GM21360 (cell line): Measurements from ENCODE around the gene POFUT1.
"Not testable (repeated sequence)": the region's sequence is repeated elsewhere in the genome, so short reads cannot be mapped to it uniquely, and the experiment has no call there.

Source experiments
- ATAC-seq: cut with Tn5 transposase; IDR thresholded peaks from one replicate; pipeline ENCODE4 v1.9.1; 2021; ENCODE audit warnings: mild to moderate bottlenecking, moderate library complexity; ENCODE audit not compliant: unreplicated experiment

The POFUT1 gene

DNA sequence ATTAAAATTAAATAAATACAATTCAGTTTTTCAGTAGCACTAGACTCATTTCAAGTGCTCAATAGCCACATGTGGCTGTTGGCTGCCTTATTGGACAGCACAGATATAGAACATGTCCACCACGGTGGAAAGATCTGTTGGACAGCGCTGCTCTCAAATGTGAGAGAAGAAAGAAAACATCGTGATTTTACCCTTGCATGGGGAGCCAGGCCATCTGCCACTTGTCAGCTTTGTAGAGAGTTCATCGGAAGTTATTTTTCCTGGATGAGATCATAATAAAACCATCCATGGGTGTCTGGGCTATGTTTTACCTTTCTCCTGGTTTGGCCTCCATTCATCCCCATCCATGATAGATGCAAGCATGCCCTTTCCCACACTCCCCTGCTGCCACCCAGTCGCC is 63.9 kb downstream of the POFUT1 start:
- no peak for ATAC-seq

DNA sequence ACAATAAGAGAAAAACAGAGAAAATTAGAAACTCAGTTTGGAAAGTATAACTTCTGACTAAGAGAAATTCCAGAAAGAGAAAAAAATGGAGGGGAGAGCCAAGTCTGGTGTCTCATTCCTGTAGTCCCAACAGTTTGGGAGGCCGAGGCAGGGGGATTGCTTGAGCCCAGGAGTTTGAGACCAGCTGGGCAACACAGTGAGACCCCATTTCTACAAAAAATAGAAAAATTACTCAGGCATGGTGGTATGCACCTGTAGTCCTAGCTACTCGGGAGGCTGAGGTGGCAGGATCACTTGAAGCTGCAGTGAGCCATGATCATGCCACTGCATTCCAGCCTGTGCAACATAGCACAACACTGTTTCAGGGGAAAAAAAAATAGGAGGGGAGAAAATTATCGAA is 66.7 kb downstream of the POFUT1 start:
- no peak for ATAC-seq

DNA sequence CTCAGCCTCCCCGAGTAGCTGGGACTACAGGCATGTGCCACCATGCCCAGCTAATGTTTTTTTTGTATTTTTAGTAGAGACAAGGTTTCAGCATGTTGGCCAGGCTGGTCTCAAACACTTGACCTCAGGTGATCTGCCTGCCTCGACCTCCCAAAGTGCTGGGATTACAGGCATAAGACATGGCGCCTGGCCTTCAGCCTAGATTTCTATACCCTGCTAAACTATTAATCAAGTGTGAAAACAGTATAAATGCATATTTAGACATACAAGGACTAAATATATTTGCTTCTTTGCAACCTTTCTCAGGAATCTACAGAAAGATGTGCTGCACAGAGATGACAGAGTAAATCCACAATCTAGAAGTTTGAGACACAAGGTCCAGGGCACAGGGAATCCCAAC is 67.5 kb downstream of the POFUT1 start:
- not testable (repeated sequence) for ATAC-seq

DNA sequence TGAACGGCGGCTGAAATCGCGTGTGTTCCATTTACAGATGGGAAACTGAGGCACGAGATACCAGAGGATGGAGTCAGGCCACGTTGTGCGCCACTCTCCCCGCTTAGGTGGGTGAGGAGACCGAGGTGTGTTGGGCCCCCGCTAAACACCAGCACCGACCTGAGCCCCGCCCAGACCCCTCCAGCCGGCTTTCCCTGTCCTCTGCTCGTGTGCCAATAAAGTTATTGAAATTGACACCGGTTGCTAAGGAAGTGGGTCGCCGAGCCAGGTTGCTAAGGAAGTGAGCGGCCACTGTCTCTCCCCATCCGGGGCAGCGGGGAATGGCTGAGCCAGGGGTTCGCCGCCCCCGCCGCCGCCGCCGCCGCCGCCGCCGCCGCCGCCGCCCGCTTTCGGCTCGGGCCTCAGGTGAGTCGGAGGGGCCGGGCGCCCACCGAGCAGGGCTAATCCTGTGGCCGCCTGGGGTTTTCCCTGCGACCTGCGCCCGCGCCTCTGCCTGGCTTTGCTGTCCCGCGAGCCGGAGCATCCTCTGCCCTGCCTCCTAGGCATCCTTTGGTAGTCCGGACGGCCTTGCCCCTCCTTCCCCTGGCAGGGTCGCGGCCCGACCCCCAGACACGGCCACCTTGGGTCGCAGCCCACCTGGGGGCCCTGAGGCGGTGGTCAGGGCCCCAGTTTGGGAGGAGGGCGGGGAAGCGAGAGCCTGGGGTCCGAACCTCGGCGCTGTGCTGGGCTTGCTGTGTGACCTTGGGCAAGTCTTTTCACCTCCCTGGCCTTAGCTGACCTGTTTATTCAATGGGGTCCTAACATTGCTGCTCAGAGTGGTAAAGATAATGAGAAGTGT is 69.9 kb downstream of the POFUT1 start, which contains the start of gene KIF3B:
KIF3B (plus strand) TSS at position 291 of the 838 bp plus-strand sequence. CDS start 32,127 bp downstream, outside the sequence.
- peak; percentile 62 for ATAC-seq

DNA sequence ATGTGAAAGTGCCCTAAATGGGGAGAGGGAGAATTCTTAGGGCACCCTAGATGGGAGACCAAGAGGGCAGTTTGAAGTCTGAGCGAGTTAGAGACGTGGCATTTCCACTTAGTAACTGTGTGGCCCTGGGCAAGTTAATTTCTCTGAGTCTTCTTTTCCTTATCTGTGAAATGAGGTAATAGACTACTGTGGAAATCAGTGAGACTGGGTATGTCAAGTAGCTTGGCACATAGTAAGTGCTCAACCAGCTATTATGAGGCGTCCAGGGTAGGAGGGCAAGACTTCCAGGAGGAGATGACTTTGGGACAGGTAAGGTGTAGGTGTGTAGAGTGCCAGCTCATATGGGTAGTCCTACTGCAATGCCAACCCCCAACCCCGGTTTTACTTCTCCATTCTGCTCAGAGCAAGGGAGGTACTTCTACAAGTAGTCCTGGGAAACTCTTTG is 70.5 kb downstream of the POFUT1 start:
- peak; percentile 44 for ATAC-seq

DNA sequence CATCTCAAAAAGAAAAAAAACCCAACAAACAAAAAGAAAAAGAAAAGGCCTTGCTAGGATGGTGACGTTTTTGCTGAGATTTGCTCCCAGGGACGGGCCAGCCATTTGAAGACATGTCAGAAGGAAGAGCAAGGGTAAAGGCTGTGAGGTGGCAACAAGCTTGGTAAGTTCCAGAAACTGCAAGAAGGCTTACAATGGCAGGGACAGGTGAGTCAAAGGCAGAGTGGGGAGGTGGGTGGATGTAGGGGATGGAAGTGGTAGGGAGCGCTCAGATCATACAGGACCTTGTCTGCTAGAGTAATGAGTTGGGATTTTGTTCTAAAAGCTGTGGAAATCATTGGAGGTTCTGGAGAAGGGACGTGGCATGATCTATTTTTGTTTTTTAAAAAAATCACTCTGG is 74.0 kb downstream of the POFUT1 start:
- no peak for ATAC-seq

DNA sequence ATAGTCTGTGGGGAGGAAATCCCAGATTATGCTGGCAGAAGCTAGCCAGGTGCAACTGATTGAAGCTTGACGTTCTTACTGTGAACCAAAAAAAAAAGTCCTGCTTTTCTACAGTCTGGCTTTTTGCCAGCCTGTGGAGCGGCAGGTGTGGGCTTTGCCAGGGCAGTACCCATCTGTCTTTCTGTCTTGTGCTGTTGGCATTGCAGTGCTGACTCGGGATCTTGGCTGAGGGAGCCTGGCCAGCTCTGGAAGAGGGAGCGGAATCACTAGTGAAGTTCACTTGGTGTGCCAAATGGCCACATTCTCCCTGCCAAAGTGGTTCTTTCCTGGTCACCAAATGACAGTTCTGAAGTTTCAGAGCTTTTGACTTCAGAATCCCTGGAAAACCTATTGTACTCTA is 74.8 kb downstream of the POFUT1 start:
- no peak for ATAC-seq

DNA sequence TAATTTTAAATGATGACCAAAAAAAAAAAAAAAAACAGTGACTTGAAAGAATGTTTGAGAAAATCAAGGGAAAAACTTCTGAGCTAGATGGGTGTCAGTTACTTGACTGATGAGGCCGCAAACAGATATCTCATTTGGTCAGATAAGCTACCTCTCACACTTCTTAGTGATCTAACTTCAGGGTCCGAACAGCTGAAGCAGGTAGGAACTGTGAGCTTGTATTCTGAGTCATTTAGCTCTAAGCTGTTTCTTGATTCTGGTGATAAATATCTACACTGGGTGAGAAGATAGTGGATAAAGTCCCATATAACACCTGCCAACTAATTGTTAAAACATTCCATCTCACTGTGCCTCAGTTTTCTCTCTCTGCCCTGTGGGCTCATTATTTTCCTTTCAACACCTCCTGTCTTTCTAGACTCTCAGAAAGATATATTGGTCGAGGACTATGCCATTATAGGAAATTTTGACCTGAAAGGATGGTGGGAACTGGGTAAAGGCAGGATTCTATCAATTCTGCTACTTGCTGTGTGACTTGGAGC is 77.5 kb downstream of the POFUT1 start:
- ATAC-seq: no peak

DNA sequence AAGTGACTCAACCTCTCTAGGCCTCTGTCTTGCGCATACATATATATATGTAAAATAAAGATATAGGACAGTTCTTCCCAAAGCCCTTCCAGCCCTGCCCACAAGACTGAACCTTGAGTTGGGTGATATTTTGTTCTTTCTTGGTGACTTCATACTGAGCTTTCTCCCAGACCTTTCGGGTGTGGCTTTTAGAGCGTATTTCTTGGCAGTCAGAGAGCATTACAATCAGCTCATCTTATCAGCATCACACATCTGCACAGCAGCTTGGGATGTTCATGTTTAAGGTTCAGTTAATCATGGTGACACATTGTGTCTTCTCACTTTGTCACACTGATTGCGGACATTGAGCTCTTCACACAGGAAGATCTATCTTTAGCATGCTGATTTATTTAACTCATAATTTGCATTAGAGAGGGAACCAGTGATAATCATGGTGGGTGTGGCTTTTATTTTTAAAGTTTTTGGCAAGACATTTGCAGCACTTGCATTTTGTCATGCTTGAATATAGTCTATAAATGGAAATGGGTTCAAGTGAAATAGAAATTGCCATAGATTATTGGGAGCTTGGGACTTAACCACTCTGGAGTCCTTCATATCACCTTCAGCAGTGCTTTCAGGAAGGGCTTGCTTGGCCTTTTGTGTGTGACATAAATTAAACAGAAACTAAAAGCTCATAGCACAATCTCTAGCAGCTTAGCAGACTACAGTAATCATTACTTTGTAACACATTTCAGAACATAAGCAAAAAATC is 78.1 kb downstream of the POFUT1 start:
- ATAC-seq: peak; percentile 46

DNA sequence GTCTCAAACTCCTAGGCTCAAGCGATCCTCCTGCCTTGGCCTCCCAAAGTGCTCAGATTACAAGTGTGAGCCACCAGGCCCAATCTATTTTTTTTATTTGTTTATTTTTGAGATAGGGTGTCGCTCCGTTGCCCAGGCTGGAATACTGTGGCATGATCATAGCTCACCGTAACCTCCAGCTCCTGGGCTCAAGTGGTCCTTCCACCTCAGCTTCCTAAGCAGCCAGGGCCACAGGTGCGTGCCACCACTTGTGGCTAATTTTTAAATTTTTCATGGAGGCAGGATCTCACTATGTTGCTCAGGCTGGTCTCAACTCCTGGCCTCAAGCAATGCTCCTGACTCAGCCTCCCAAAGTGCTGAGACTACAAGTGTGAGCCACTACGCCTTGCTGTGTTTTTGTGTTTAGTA is 79.6 kb downstream of the POFUT1 start:
- no peak for ATAC-seq
